Measurements from ENCODE around the gene MTG1.
"Not testable (repeated sequence)": the region's sequence is repeated elsewhere in the genome, so short reads cannot be mapped to it uniquely, and the experiment has no call there.

Gene MTG1

GRCh38 chr10:133411523-133412380, 17.8 kb downstream of the MTG1 start:
- no peak for TF ChIP-seq CTCF (IDR thresholded peaks at IDR 0.05; ENCODE audit: insufficient read depth, low read depth, low read length, missing control alignments)
- no peak for DNase-seq (ENCODE audit: low read depth)
- H3K4me3 ChIP-seq (ENCODE audit: low read depth, low read length) = no peak overlapping the region

GRCh38 chr10:133412381-133412711, 18.4 kb downstream of the MTG1 start:
- H3K4me3 ChIP-seq (ENCODE audit: low read depth, low read length) = no peak overlapping the region
- no peak for TF ChIP-seq CTCF (IDR thresholded peaks at IDR 0.05; ENCODE audit: insufficient read depth, low read depth, low read length, missing control alignments)
- no peak for DNase-seq (ENCODE audit: low read depth)

GRCh38 chr10:133414401-133414800, 20.4 kb downstream of the MTG1 start:
- DNase-seq (ENCODE audit: low read depth); H3K4me3 ChIP-seq (ENCODE audit: low read depth, low read length): not testable (repeated sequence)

- no peak overlapping the region for H3K4me3 ChIP-seq (ENCODE audit: low read depth, low read length)
- no peak for TF ChIP-seq CTCF (IDR thresholded peaks at IDR 0.05; ENCODE audit: insufficient read depth, low read depth, low read length, missing control alignments)
- DNase-seq (ENCODE audit: low read depth) = no peak
Measured at GRCh38 chr10:133415752-133416151, 21.8 kb downstream of the MTG1 start.

- DNase-seq (ENCODE audit: low read depth) = no peak
- H3K4me3 ChIP-seq (ENCODE audit: low read depth, low read length) = no peak overlapping the region
- TF ChIP-seq CTCF (IDR thresholded peaks at IDR 0.05; ENCODE audit: insufficient read depth, low read depth, low read length, missing control alignments) = no peak
Measured at GRCh38 chr10:133418289-133418993, 24.5 kb downstream of the MTG1 start.

- no peak for TF ChIP-seq CTCF (IDR thresholded peaks at IDR 0.05; ENCODE audit: insufficient read depth, low read depth, low read length, missing control alignments)
- DNase-seq (ENCODE audit: low read depth) = no peak
- no peak overlapping the region for H3K4me3 ChIP-seq (ENCODE audit: low read depth, low read length)
Measured at GRCh38 chr10:133419211-133419950, 25.4 kb downstream of the MTG1 start.

- TF ChIP-seq CTCF (IDR thresholded peaks at IDR 0.05; ENCODE audit: insufficient read depth, low read depth, low read length, missing control alignments) = no peak
- DNase-seq (ENCODE audit: low read depth) = no peak
- H3K4me3 ChIP-seq (ENCODE audit: low read depth, low read length) = no peak overlapping the region
Measured at GRCh38 chr10:133420028-133420427, 26.1 kb downstream of the MTG1 start.
